ENCODE results near the gene CMA1. TPM values are rescaled to one million over a fixed set of nuclear protein-coding genes. Genes with fewer than 3 reads are reported as not detected.
A peak's percentile ranks its signal among the peaks of the same experiment; 100 is the strongest.

CMA1 gene
- total and polyA plus RNA-seq, 2 of the 8 experiments (the other 6 are each of a cell fraction or from before 2014, with no cell fraction given) = not detected

GRCh38 chr14:24513009-24513408 is 4.9 kb upstream of the CMA1 start:
- H3K79me1 ChIP-seq (ENCODE audit: low read depth, low read length) = no peaks in the 10 kb centered on the region
- 0 out of 7 replicates have a peak, but pooled peaks cover 0 to 2% (median 0%) of the 10 kb centered on the region in 4 experiments for H3K27me3 ChIP-seq (replicated peaks in 1 of 4; ENCODE audit: control insufficient read depth in 3 of 4, extremely low read depth in 1 of 4, insufficient read depth in 3 of 4, low read length in 3 of 4)
- no peak overlapping the region for H3K4me3 ChIP-seq (ENCODE audit: extremely low read depth in 1 of 4, insufficient read depth in 2 of 4, low read depth in 3 of 4, low read length in 4 of 4)
- no peak overlapping the region for H4K5ac ChIP-seq (ENCODE audit: insufficient read length, low read depth, low read length)
- no peak overlapping the region for H2BK120ac ChIP-seq (replicated peaks; ENCODE audit: low read depth, low read length)
- H4K91ac ChIP-seq (replicated peaks; ENCODE audit: insufficient read length, low read length) = no peak overlapping the region
- no peak overlapping the region for H4K8ac ChIP-seq (ENCODE audit: extremely low read depth, insufficient read depth, low read length)
- no peaks in the 10 kb centered on the region for H3K23me2 ChIP-seq (ENCODE audit: low read depth, low read length)
- peaks cover 0 to 3% of the 10 kb centered on the region in 2 experiments; a peak in 1 of 4 replicates for H3K9me3 ChIP-seq (ENCODE audit: insufficient read depth in 2 of 2, low read depth in 1 of 2, low read length in 1 of 2)
- H4K20me1 ChIP-seq (replicated peaks in 1 of 2; ENCODE audit: control insufficient read depth in 1 of 2, insufficient read depth in 2 of 2, low read length in 2 of 2) = no peaks in the 10 kb centered on the region
- no peak overlapping the region for H3K9ac ChIP-seq (replicated peaks in 1 of 4; ENCODE audit: extremely low read depth in 1 of 4, low read depth in 3 of 4, low read length in 3 of 4)
- H2BK5ac ChIP-seq (ENCODE audit: low read depth, low read length) = no peak overlapping the region
- POLR2A ChIA-PET (ENCODE audit: partially characterized antibody) = no interaction called here
- H3K79me2 ChIP-seq (ENCODE audit: control insufficient read depth in 1 of 2, insufficient read depth in 2 of 2, low read length in 2 of 2) = no peaks in the 10 kb centered on the region
- TF ChIP-seq KDM5A (IDR thresholded peaks at IDR 0.05; ENCODE audit: low read length) (no peak), SIN3A (conservative IDR thresholded peaks at IDR 0.05 in 1 of 2, IDR thresholded peaks at IDR 0.05 in 1 of 2; ENCODE audit: low read depth in 1 of 2, low read length in 2 of 2) (0 out of 4 replicates have a peak, but pooled peaks of 1 of the 2 experiments have one; percentile 47)
- H3K27ac ChIP-seq (ENCODE audit: low read depth, low read length) = no peak overlapping the region
- WGBS, 2 experiments (ENCODE audit: extremely low coverage in 1 of 2, insufficient coverage in 1 of 2, insufficient read length in 1 of 2, insufficient replicate concordance in 2 of 2, low coverage in 1 of 2, low lambda C conversion rate in 2 of 2, missing lambda C conversion rate in 1 of 2) = 42% methylated on average over 2 of the region's 2 CpGs; no CpG with 5 or more reads in 1 of the 2 experiments
- no peak overlapping the region for H2AFZ ChIP-seq (ENCODE audit: low read length)
- FAIRE-seq = peak; percentile 42
- H2AK5ac ChIP-seq (ENCODE audit: low read depth, low read length) = no peak overlapping the region
- no peak overlapping the region for H3K18ac ChIP-seq (ENCODE audit: extremely low read depth, low read length)
- H3K14ac ChIP-seq (ENCODE audit: insufficient read length) = no peak overlapping the region
- H2BK15ac ChIP-seq (ENCODE audit: low read length) = no peak overlapping the region
- no peak overlapping the region for H2BK20ac ChIP-seq (ENCODE audit: low read length)
- H3K36me3 ChIP-seq (ENCODE audit: control insufficient read depth in 2 of 4, insufficient read depth in 4 of 4, low read length in 3 of 4) = no peaks in the 10 kb centered on the region
- no peak overlapping the region for H3K23ac ChIP-seq (ENCODE audit: insufficient read length)
- CTCF ChIA-PET (ENCODE audit: partially characterized antibody) = interaction anchor here (0.6 to 1.3 kb wide), 2 partner anchors 31 to 103 kb away, joined by 3 to 5 read pairs; no protein-coding TSS in a partner anchor
- H3K4me2 ChIP-seq (ENCODE audit: insufficient read depth in 1 of 2, low read depth in 2 of 2, low read length in 2 of 2) = no peak overlapping the region
- no peak overlapping the region for H2BK12ac ChIP-seq (ENCODE audit: low read depth, low read length)
- peak in 1 of 2 experiments; percentile 54 for DNase-seq (ENCODE audit: low read depth in 1 of 2, low spot score in 2 of 2)
- no peak overlapping the region for H3K56ac ChIP-seq (replicated peaks; ENCODE audit: insufficient read length, low read depth, low read length)
- no peaks in the 10 kb centered on the region for H3K4me1 ChIP-seq (replicated peaks in 1 of 4; ENCODE audit: control insufficient read depth in 3 of 4, insufficient read depth in 4 of 4, low read length in 3 of 4)
- no peak overlapping the region for H3K4ac ChIP-seq (replicated peaks; ENCODE audit: insufficient read length, low read depth, low read length)

Data from H1 (cell line).